ENCODE results near the gene SLC2A4RG.

Gene SLC2A4RG

DNA sequence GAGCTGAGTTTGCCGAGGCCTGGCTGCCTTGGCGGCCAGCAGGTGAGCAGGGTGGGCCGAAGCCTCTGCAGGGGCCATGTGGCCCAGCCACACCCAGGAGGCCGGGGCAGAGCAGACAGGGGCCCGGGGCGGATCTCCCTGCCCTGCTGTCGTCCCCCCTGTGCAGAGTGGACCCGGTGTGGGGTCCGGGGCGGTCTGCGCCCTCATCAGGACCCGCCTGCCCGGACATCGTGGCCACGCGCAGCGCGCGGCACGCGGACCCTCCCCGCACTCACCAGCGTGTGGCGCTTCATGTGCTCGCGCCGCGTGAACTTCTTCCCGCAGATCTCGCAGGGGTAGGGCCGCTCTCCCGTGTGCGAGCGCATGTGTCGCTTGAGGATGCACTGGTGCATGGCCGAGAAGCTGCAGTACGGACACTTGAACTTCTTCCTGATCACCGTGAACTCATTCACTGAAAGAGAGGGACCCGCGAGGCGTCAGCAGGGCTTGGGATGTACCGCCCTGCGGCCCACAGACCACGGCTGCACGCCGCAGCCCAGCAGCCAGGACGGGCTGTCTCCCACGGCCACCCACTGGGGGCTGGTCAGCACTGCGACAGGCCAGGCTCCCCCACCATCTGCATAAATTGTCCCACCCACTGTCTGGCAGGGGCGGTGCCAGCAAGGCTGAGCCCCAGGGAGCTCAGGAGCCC is 13.0 kb downstream of the SLC2A4RG start:
- DNase-seq (ENCODE audit: low read depth in 3 of 3), result no peak

- DNase-seq (ENCODE audit: low read depth in 3 of 3), result no peak
Measured at GRCh38 chr20:63753381-63753780, 13.8 kb downstream of the SLC2A4RG start.

DNA sequence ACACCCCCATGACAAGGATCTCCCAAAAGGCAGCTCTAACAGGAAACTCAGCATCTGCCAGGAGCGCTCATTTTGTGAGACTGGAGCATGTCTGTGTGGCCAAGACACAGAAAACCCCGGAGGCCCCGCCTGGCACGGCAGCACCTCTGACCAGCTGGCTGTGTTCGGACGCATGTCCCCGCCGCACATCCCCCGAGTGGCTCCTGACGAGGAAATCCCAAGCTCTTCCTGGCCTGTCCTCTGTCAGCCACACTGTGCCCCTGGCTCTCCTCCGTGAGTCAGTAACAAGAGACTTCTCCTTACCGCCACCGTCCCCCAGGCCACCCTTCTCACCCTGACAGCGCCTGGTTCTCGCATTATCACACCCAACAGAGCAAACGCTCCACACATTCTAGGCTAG is 14.4 kb downstream of the SLC2A4RG start:
- DNase-seq (ENCODE audit: low read depth in 3 of 3), result no peak

DNA sequence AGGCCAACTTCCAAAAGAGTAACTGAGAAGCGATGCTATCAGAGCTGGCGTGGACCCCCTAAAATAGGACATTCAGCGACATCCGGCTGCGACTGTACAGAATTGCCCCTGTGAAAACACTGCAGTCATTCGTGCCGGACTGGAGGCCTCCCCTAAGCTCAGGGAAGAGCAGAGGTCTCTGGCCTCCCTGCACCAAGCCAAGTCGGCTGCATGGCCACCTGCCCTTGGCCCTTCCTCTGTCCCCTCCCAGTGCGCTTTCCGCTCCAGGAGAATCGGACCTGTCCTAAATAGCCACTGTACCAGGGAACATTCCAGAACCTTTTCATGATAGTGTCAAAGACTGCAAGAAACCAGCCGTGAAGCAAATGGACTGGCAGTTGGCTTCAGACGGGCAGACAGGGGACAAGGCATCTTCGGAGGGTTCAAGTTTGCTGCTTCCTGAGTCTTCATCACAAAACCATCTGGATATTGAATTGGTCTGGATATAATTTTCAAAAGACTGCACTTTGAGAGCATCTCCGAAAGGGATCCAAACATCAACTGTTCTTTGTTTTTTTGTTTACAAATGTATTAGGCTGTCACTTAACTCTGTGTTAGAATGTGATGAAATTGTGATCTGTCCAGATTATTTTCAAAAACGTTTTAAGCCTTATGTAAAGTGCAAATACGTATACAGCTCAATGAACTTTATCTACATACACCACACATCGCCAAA is 16.5 kb downstream of the SLC2A4RG start:
- no peak for DNase-seq (ENCODE audit: low read depth in 3 of 3)

GRCh38 chr20:63756648-63756991 is 17.0 kb downstream of the SLC2A4RG start:
- DNase-seq (ENCODE audit: low read depth in 3 of 3), result no peak

- DNase-seq (ENCODE audit: low read depth in 3 of 3), result no peak
Measured at GRCh38 chr20:63758152-63758551, 18.6 kb downstream of the SLC2A4RG start.

DNA sequence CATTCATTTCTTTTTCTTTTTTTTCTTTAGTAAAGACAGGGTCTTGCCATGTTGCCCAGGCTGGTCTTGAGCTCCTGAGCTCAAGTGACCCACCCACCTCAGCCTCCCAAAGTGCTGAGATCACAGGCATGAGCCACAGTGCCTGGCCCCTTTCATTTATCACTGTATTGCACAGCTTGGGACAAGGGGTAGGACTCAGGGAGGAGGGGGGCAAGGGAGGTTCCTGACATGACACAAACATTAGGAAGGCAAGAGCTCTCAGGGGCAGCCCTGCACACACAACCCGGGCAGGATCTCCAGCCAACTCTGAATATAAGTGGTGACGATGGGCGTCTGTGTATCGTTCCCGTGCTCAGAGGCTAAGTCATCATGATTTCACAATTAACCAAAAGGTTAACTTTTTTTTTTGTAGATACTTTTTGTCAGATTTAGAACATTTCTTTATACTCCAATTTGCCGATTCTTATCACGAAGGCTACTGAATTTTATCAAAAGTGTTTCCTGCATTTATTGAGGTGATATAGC is 19.9 kb downstream of the SLC2A4RG start:
- no peak for DNase-seq (ENCODE audit: low read depth in 3 of 3)

DNA sequence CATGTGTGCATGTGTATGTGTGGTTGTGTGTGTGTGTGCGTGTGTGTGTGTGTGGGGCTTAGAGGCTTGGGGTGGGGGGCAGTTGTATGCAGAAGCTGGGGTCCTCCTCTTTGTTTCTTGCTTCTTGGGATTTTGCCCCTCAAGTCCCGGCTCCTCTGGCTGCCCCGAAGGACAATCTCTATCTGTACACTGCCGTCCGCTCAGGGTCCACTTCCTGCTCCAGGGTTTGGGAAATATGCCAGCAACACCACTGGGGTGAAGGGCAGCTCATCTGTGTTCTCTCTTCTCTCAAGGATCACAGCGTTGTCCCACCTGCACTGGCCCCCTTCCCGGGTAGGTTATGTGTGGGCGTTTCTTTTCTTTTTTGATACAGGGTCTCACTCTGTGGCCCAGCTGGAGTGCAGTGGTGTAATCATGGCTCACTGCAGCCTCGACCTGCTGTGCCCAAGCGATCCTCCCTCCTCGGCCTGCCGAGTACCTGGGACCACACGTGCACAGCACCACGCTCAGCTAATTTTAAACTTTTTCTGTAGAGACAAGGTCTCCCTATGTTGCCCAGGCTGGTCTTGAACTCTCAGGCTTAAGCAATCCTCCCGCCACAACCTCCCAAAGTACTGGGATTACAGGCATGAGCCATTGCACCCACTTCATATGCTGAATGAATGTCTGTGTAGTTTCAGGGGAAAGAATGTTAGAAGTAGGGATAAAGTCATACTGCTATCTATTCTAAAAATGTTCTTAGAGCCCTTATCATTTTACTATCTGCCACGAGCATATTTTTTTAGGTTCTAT is 25.7 kb downstream of the SLC2A4RG start:
- DNase-seq (ENCODE audit: low read depth in 3 of 3), result no peak

- DNase-seq (ENCODE audit: low read depth in 3 of 3), result no peak
Measured at GRCh38 chr20:63765902-63766301, 26.3 kb downstream of the SLC2A4RG start.

DNA sequence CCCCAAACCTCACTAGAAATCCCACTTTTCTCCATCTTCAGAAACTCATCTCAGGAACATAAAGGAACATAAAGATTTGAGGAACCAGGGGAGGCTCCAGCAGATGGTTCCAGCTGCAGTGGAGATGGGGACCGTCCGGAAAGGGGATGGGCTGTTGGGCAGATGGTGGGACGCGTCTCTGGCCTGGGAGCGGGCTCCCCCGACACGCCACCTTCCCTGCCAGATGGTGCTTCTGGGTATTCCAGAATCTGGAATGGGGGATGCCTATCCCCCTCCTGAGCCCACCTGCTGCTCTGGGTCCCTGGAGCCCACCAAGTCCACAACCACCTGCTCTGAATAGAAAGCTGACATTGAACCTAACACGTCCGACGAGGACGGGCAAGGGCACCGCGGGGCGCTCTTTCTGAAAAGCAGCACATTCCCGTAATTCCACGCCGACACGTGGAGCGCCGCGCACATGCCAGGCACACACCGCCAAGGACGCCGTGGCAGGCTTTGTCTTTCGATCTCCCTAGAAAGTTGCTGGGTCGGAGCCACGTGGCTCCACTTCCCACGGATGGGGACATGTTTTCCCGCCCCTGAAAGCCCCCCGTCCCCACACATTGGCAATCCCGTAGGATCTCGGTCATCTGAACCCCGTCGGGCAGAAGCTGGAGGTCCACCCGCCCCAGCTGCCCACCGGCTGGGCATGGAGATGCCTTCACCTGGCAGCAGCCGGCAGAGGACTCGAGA is 27.3 kb downstream of the SLC2A4RG start:
- no peak for DNase-seq (ENCODE audit: low read depth in 3 of 3)

DNA sequence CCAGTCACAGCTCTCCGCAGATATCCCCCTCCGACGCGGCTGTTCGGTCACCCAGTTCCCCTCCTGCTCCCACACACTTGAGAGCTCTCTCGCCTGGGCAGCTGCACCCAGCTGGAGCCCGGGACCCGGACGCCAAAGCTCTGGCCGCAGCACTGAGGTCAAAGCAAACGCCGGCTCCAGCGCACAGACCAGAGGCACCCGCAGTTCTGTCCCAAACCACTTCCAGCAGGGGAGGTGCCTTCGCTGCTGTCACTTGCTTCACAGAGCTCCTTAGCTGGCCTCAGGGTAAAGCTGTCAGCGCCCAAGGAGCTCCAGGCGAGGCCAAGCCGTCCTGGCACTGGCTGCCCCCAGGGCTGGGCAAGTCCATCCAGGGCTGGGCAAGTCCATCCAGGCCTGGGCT is 27.9 kb downstream of the SLC2A4RG start:
- DNase-seq (ENCODE audit: low read depth in 3 of 3), result no peak

DNA sequence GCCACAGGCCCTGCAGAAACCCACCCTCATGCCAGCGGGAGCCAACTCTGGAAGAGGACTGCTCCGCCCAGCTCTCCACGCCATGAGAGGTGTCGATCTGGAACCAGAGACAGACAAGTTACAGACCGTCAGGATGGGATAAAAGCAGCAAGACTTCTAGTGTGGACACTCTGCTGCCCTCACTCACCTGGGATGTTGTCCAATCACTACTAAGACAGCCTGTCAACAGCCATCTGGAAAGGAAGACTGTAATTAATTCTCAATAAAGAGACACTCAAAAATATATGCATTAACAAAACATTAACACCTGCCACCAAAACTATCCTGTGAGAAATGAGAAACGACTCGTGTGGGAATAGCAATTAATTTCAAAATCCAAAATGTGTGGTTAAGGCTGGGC is 28.3 kb downstream of the SLC2A4RG start:
- DNase-seq (ENCODE audit: low read depth in 3 of 3), result no peak

DNA sequence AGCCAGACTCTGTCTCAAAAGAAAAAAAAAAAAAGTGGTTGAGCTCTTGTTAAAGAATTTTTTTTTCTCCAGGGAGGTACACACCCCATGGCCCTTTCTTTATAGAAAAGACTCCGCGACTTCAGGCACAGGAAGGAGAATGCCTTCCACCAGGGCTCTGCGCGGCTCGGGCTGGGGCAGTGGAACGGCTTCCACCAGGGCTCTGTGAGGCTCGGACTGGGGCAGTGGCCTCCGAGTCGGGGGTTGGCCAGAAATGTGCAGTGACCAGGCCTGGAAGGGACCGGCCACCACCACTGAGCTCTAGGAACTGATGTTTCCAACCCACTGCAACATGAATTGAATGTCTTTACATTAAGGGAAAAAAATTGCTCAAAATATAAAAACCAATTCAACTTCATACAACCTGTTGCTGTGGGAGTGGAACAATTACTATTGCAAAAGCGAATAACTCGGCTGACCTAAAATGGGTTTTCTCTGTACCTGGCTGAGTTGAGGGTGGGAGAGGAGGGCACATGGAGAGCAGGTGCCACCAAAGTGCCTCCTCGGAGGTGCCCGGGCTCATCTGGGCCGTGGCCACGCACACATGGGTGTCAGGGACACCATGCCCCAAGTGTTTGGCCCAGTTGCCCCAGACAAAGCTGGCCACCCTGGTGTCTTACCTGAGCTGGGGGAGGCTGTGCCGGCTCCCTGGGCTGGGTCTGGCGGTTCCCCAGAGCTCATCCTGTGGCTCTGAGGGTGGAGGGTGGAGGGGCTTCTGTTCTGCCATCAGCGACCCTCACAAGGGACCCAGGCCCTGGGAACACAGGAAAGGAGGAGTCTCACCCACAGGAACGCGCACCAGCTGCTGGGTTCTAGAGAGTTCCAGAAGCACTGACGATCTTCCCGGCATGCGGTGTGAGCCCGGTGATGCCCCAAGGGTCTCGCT is 29.3 kb downstream of the SLC2A4RG start:
- no peak for DNase-seq (ENCODE audit: low read depth in 3 of 3)

GRCh38 chr20:63769891-63770474 is 30.4 kb downstream of the SLC2A4RG start:
- DNase-seq (ENCODE audit: low read depth in 3 of 3), result no peak

DNA sequence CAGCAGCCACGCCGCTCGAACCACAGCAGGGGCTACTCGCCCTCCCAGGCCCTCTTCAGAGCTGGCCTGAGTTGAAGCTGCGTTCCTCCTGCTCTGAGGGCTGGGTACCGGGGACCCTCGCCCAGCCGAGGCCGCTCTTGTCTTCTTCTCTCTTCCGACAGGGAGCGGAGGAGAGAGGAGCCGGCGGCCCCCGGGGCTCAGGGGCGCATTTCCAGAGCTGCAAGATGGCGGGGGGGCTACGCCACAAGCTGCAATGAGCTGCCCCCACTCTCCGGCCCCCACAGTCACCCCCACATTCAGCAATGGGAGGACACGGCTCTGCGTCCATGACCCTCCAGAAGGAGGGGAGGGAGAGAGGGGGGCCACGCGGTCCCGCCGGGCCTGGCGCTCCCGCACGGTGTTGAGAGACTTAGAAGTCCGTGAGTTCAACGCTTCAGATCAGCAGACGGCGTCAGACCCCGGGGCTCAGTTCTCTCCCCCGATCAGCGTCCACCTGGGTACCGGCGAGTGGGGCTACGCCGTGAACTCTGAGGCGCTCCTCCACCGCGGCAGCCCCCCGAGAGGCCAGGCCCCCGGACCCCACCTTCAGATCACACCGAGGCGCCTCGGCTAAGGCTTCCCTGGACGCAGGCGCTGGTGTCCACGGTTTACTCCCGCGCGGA is 31.6 kb downstream of the SLC2A4RG start:
- DNase-seq (ENCODE audit: low read depth in 3 of 3), result no peak

- DNase-seq (ENCODE audit: low read depth in 3 of 3), result no peak
Measured at GRCh38 chr20:63772781-63773518, 33.4 kb downstream of the SLC2A4RG start.

GRCh38 chr20:63773571-63774241 is 34.1 kb downstream of the SLC2A4RG start:
- no peak for DNase-seq (ENCODE audit: low read depth in 3 of 3)

DNA sequence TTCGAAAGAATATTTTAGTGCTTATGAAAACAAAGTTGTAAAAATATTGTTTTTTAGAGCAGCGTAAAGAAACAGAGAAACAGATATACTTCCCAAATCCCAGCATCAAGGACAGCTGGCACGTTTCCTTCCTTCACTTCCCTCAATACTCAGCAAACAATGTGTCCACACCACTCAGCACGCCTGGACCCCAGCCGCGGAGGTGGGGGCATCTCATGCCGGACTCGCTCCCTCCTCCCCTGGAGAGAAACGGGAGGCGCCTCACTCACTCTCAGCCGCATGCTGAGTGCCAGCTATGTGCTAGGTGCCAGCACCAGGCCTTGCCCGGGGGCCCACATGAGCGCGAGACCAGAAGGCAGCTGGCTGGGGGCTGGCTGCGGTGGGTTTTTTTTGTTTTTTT is 34.7 kb downstream of the SLC2A4RG start:
- no peak for DNase-seq (ENCODE audit: low read depth in 3 of 3)

Measured in stimulated activated CD4-positive, alpha-beta T cell treated with anti-CD3 and anti-CD28 coated beads, TNF-alpha, amount 100 ng/mL, for 24 hours (primary cell).